Gastrocnemius medialis (tissue), 4 donors: Measurements from ENCODE around the gene LPAR5.

Experiments used
- POLR2A ChIP-seq, 2 donors: fragments of 450-650 bp; IDR thresholded peaks; one replicate each; pipeline ENCODE4 v1.6.1; 2017; ENCODE audit warnings: antibody characterized with exemption in 2 of 2, mild to moderate bottlenecking in 2 of 2, moderate library complexity in 2 of 2
- TF ChIP-seq, protein P1 (sequence below), 5 experiments: fragments of 450-650 bp in 3 of 5; fragments of 200-600 bp in 2 of 5; sonication (generic) in 2 of 5; IDR thresholded peaks in 4 of 5; conservative IDR thresholded peaks in 1 of 5; 1 replicate in 4 of 5; 2 replicates in 1 of 5; pipeline ENCODE4 v1.5.1; 2016 to 2019; ENCODE audit warnings: antibody characterized with exemption in 5 of 5, mild to moderate bottlenecking in 3 of 5, moderate library complexity in 3 of 5

DNA sequence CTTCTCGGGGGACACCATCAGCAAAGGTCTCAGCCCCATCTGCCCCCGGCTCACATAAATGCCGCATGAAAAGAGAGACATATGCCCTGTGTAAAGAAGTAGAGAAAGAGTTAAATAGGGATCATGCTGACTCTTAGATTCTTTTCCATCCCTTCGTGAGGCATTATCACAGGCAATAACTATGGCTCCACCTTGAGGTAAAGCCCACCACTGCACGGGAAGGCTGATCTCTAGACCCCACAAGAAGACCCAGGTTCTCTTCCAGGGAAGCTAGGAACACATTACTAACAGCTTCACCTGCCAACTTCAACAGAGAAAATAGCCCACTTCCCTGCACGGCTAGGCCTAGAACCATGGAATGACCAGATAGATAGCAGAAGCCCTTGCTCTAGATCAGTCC, 53.6 kb downstream of the LPAR5 start:
- TF ChIP-seq, protein P1, sequence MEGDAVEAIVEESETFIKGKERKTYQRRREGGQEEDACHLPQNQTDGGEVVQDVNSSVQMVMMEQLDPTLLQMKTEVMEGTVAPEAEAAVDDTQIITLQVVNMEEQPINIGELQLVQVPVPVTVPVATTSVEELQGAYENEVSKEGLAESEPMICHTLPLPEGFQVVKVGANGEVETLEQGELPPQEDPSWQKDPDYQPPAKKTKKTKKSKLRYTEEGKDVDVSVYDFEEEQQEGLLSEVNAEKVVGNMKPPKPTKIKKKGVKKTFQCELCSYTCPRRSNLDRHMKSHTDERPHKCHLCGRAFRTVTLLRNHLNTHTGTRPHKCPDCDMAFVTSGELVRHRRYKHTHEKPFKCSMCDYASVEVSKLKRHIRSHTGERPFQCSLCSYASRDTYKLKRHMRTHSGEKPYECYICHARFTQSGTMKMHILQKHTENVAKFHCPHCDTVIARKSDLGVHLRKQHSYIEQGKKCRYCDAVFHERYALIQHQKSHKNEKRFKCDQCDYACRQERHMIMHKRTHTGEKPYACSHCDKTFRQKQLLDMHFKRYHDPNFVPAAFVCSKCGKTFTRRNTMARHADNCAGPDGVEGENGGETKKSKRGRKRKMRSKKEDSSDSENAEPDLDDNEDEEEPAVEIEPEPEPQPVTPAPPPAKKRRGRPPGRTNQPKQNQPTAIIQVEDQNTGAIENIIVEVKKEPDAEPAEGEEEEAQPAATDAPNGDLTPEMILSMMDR (IDR thresholded peaks at IDR 0.05 in 4 of 5, conservative IDR thresholded peaks at IDR 0.05 in 1 of 5), result no peak
- TF ChIP-seq POLR2A (IDR thresholded peaks at IDR 0.05), result no peak
